ENCODE results near the gene CD6.

CD6 gene

GRCh38 chr11:60987577-60988277 is 16.2 kb downstream of the CD6 start:
- peak; percentile 64 for DNase-seq

GRCh38 chr11:60988658-60989057 is 17.2 kb downstream of the CD6 start:
- DNase-seq = peak; percentile 42

GRCh38 chr11:60989093-60989650 is 17.7 kb downstream of the CD6 start:
- DNase-seq = no peak

GRCh38 chr11:60991457-60991856 is 20.0 kb downstream of the CD6 start:
- DNase-seq = no peak

- DNase-seq = no peak
Observed at GRCh38 chr11:60992842-60993409, 21.4 kb downstream of the CD6 start.

GRCh38 chr11:60993615-60994014 is 22.1 kb downstream of the CD6 start:
- peak; percentile 40 for DNase-seq

- no peak for DNase-seq
Observed at GRCh38 chr11:60994541-60995080, 23.1 kb downstream of the CD6 start.

- DNase-seq = no peak
Observed at GRCh38 chr11:60995798-60996197, 24.3 kb downstream of the CD6 start.

GRCh38 chr11:60996381-60997138 is 25.1 kb downstream of the CD6 start:
- DNase-seq = no peak

- no peak for DNase-seq
Observed at GRCh38 chr11:61000426-61000825, 28.9 kb downstream of the CD6 start.

- no peak for DNase-seq
Observed at GRCh38 chr11:61001931-61002330, 30.5 kb downstream of the CD6 start.

GRCh38 chr11:61002598-61002997 is 31.1 kb downstream of the CD6 start:
- no peak for DNase-seq

GRCh38 chr11:61004180-61004611 is 32.7 kb downstream of the CD6 start:
- DNase-seq = peak; percentile 52

GRCh38 chr11:61004761-61005181 is 33.3 kb downstream of the CD6 start:
- DNase-seq = peak; percentile 32

GRCh38 chr11:61007383-61007955 is 36.0 kb downstream of the CD6 start:
- no peak for DNase-seq

- no peak for DNase-seq
Observed at GRCh38 chr11:61007956-61008896, 36.7 kb downstream of the CD6 start.

GRCh38 chr11:61008971-61009370 is 37.5 kb downstream of the CD6 start:
- DNase-seq = no peak

GRCh38 chr11:61009392-61010275 is 38.2 kb downstream of the CD6 start:
- DNase-seq = no peak

GRCh38 chr11:61010466-61011228 is 39.2 kb downstream of the CD6 start:
- no peak for DNase-seq

All from stimulated activated CD4-positive, alpha-beta T cell treated with anti-CD3 and anti-CD28 coated beads, Interleukin-4, amount 100 ng/mL, for 1 hour (primary cell).